Measurements from ENCODE around the gene PGS1.

The PGS1 gene

GRCh38 chr17:78361225-78361701 lies 17.2 kb upstream of the PGS1 start:
- DNase-seq (ENCODE audit: extremely low read depth, low read depth) = no peak

DNA sequence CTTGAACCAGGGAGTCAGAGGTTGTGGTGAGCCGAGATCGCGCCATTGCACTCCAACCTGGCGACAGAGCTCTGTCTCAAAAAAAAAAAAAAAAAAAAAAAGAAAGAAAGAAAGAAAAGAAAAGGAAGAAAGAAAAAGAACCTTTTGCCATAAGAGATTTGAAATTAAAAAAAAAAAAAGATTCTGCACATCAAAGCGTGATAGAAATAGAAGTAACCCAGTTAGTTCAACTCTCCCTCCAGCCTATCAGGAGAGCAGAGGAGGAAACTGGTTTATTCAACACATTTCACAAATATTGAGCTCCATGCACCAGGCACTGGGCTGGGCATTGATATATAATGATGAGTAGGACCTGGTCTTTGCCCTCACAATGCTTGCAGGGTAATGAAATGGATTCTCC lies 16.2 kb upstream of the PGS1 start:
- DNase-seq (ENCODE audit: extremely low read depth, low read depth) = no peak
- TF ChIP-seq CTCF (IDR thresholded peaks at IDR 0.05; ENCODE audit: low read depth, low read length) = no peak

More at GRCh38 chr17:78361225-78361701, 17.2 kb upstream of the PGS1 start:
- TF ChIP-seq CTCF (IDR thresholded peaks at IDR 0.05; ENCODE audit: low read depth, low read length) = no peak

DNA sequence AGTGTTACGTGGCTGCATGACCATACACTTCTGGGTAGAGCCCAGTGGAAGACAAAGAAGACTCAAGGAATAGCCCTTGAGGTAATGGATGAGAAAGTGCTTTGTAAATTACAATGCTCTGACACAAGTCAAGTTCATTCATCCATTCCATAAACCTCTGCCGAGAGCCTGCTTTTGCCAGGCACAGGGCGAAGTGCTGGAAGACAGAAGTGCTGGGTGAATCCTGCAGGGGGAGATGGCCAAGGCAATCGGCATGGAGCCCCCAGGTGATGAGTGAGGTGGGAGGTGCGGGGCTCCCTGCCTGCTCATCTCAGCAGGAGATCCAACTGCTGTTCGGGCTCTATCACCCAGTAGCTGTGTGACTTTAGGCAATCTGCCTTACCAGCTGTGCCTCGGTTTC lies 15.8 kb upstream of the PGS1 start:
- no peak; the same call in none of the 2 replicates for TF ChIP-seq CTCF (IDR thresholded peaks at IDR 0.05; ENCODE audit: low read depth, low read length)
- DNase-seq (ENCODE audit: extremely low read depth, low read depth) = no peak

DNA sequence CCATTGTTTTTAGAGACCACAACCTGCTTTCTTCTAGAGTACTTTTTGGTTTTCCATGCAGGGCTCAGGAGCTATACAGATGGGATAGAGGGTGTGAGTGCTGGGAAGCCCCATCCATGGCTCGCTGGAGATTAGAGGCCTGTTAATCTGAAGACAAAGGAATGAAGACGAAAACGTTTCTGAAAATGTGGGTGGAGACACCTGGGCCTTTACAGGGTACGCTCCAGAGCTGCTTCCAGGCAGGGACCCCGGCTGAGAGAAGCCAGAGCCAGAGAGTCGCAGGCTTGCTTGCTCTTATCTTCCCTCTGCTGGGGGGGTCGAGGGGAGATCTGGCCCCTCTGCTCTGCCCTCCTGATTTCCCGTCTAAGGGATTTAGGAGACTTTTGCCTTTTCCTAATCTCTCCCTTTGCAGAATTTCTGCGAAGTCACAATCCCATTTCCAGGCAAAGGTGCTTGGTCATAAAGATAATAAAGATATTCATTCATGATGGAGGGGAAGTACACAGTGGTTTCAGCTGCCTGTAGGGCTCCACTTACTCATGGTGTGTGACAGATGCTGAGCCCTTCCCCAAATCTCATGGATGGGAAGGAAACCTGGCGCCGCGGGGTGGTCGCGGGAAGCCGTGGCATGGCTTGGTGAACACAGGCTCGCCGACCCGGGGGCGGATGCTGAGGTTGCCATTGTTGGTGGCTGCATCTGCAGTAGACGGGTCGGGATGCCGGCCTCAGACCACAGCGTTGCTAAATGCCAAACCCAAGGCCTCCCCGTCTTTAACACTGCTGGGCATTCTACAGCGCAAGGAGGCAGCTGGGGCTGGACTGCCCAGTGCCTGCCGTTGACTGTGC lies 13.8 kb upstream of the PGS1 start:
- DNase-seq (ENCODE audit: extremely low read depth, low read depth) = no peak
- TF ChIP-seq CTCF (IDR thresholded peaks at IDR 0.05; ENCODE audit: low read depth, low read length) = no peak

GRCh38 chr17:78365561-78366108 lies 12.8 kb upstream of the PGS1 start:
- TF ChIP-seq CTCF (IDR thresholded peaks at IDR 0.05; ENCODE audit: low read depth, low read length) = no peak

GRCh38 chr17:78366109-78366848 lies 12.2 kb upstream of the PGS1 start:
- DNase-seq (ENCODE audit: extremely low read depth, low read depth) = no peak
- no peak for TF ChIP-seq CTCF (IDR thresholded peaks at IDR 0.05; ENCODE audit: low read depth, low read length)

More at GRCh38 chr17:78365561-78366108, 12.8 kb upstream of the PGS1 start:
- no peak for DNase-seq (ENCODE audit: extremely low read depth, low read depth)

All from AG09319 (cell line).